Activated CD4-positive, alpha-beta memory T cell treated with anti-CD3 and anti-CD28 coated beads, Interleukin-2, amount 10 ng/mL, durations not matched to agents 7 days and 5 days (primary cell): ENCODE measurements around the gene SIX5. TPM values are rescaled to one million over a fixed set of nuclear protein-coding genes. Genes with fewer than 3 reads are reported as not detected.
"Not testable (repeated sequence)": the region's sequence is repeated elsewhere in the genome, so short reads cannot be mapped to it uniquely, and the experiment has no call there.

Source experiments
- CTCF ChIA-PET: fragments of 350-600 bp; sonication (Branson Sonifier 250); formaldehyde crosslinking; loops from one replicate; lab custom pipeline; 2021; ENCODE audit warnings: antibody characterized with exemption, inconsistent platforms; lab: Charles Lee
- POLR2A ChIA-PET: fragments of 350-600 bp; sonication (Branson Sonifier 250); formaldehyde crosslinking; loops from one replicate; lab custom pipeline; 2021; ENCODE audit warnings: antibody characterized with exemption; lab: Charles Lee
- DNase-seq: peaks from one replicate; pipeline ENCODE4 v3.0.0-alpha.2; 2020
- H3K27ac Mint-ChIP-seq: one replicate; pipeline ENCODE4 v1.8.0; 2021; ENCODE audit warnings: mild to moderate bottlenecking, mixed read lengths
- H3K27me3 Mint-ChIP-seq: one replicate; pipeline ENCODE4 v1.8.0; 2021; ENCODE audit warnings: mixed read lengths
- H3K36me3 Mint-ChIP-seq: one replicate; pipeline ENCODE4 v1.8.0; 2021; ENCODE audit warnings: low read depth, mixed read lengths
- H3K4me1 Mint-ChIP-seq: one replicate; pipeline ENCODE4 v1.8.0; 2021; ENCODE audit warnings: mixed read lengths
- H3K4me3 Mint-ChIP-seq: one replicate; pipeline ENCODE4 v1.8.0; 2021; ENCODE audit warnings: mild to moderate bottlenecking, mixed read lengths
- H3K9me3 Mint-ChIP-seq: one replicate; pipeline ENCODE4 v1.8.0; 2021; ENCODE audit warnings: mixed read lengths
- total RNA-seq, 2 experiments: library from RNA; stranded (reverse); gene quantifications; one replicate each; pipeline ENCODE4 v1.2.3, GENCODE V29; 2021

The SIX5 gene
- total RNA-seq, 2 experiments from 2014 or later: 1.6 to 1.7 TPM

DNA sequence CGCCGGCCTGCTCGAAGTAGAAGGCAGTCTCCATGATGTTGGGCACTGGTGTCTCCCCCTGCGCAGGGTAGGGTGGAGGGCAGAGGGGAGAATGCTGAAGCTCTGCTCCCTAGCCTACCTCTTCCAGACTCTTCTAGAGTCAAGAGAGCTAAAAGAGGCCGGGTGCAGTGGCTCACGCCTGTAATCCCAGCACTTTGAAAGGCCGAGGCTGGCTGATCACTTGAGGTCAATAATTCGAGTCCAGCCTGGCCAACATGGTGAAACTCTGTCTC, 35.8 kb upstream of the SIX5 start:
- H3K36me3 Mint-ChIP-seq: no peaks in the 10 kb centered on the region
- no peaks in the 10 kb centered on the region for H3K9me3 Mint-ChIP-seq
- H3K4me1 Mint-ChIP-seq: peaks cover 7% of the 10 kb centered on the region
- no peak for DNase-seq
- no peak overlapping the region for H3K27ac Mint-ChIP-seq
- peaks cover 17% of the 10 kb centered on the region for H3K27me3 Mint-ChIP-seq
- CTCF ChIA-PET: interaction anchor here (0.5 to 2.8 kb wide), 5 partner anchors 10 to 314 kb away, joined by 4 to 11 read pairs (median 5); partner anchors contain the start of gene SIX5
- POLR2A ChIA-PET: interaction anchor here (1.2 kb wide), 1 partner anchor 34 kb away, joined by 4 read pairs; no protein-coding TSS in a partner anchor
- H3K4me3 Mint-ChIP-seq: no peak overlapping the region

DNA sequence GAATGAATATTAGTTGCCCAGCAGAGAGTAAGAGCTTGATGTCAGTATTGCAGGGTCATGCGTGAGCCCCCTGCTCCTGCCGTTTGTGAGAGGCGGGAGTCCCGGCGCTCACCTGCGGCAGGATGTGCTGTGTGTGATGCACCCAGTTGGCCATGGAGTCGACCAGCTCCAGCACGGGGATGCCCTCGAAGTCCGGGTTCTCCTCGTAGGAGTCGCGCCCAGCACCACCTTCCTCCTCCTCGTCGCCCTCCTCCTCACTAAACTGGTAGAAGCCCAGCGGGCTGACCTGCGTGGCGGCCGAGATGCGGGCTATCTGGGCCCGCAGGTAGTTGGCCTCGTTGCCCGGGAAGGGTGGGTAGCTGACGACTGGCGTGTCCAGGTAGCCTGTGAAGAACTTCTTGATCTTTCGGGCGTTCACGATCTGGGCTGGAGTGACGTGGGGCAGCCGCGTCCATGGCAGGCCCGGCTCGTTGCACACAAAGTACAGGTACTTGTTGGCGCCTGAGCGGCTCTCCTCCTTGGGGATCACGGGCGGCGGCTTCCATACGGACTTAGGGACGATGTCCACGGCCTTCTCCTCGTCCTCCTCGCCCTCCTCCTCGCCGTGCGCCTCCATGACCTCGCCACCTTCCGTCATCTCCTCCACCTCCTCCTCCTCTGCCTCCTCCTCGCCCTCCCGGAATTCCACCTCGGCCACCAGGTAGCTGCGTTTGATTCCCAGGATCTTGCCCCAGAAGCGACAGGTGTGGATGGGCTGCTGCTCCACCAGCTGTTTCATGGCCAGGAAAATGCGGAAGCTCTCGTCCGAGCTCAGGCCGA, 35.3 kb upstream of the SIX5 start:
- peaks cover 17% of the 10 kb centered on the region for H3K27me3 Mint-ChIP-seq
- no peak for DNase-seq
- no peak overlapping the region for H3K27ac Mint-ChIP-seq
- H3K36me3 Mint-ChIP-seq: no peaks in the 10 kb centered on the region
- CTCF ChIA-PET: interaction anchor here (1.0 to 2.8 kb wide), 4 partner anchors 9 to 34 kb away, joined by 4 to 11 read pairs (median 7); partner anchors contain the start of gene SIX5
- POLR2A ChIA-PET: interaction anchor here (1.2 kb wide), 1 partner anchor 34 kb away, joined by 4 read pairs; no protein-coding TSS in a partner anchor
- H3K4me3 Mint-ChIP-seq: no peak overlapping the region
- no peaks in the 10 kb centered on the region for H3K9me3 Mint-ChIP-seq
- peaks cover 2% of the 10 kb centered on the region for H3K4me1 Mint-ChIP-seq

DNA sequence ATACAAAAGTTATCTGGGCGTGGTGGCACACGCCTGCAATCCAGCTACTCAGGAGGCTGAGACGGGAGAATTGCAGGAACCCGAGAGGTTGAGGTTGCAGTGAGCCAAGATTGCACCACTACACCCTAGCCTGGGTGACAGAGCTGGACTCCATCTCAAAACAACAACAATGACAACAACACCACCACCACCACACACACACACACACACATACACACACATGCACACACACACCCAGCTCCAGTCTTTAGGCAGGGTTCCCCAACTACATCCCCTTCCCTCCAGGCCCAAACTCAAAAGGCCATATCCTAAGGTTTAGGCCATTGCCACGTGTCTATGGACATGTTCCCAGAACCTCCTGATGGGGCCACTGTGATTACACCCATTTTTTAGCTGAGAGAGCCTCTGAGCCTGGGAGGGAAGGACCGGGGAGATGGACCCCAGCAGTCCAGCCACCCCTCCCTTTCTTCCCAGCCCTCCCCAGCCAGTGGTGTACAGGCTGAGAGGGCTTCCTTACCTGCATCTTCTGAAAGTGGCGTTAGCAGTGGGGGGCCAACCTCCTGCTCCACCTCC, 32.6 kb upstream of the SIX5 start:
- ChIA-PET POLR2A (interaction anchor here (0.8 to 1.0 kb wide), 2 partner anchors 9 to 84 kb away, joined by 3 read pairs; partner anchors contain the start of genes DMWD and IRF2BP1), CTCF (interaction anchor here (3.6 to 8.8 kb wide), 2 partner anchors 16 to 30 kb away, joined by 22 to 212 read pairs; partner anchors contain the start of gene SIX5)
- peaks cover 5% of the 10 kb centered on the region for H3K4me1 Mint-ChIP-seq
- peaks cover 32% of the 10 kb centered on the region for H3K27me3 Mint-ChIP-seq
- no peak overlapping the region for H3K27ac Mint-ChIP-seq
- H3K36me3 Mint-ChIP-seq: no peaks in the 10 kb centered on the region
- DNase-seq: no peak
- no peak overlapping the region for H3K4me3 Mint-ChIP-seq
- no peaks in the 10 kb centered on the region for H3K9me3 Mint-ChIP-seq

DNA sequence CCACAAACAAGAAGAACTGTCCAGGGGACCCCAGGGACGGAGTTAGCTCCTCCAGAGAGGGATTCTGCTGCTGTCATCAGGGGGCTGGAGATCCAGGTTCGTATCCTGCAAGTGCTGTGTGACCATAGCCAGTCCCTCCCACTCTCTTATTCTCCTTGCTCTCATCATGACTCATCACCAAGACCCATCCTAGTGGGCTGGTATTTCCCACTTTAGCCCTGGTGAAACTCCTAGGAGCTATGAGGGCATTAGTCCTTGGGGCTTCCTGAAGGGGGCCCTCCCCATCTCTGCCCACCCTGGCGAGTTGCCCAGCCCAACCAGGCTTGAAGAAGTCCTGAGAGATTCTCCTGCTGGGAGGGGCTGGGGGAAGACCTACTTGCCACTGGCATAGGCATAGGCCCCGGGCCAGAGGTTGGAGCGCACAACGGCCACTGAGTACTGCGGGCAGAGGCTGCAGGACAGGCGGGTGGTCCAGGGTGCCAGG, 31.1 kb upstream of the SIX5 start:
- ChIA-PET CTCF (interaction anchor here (0.5 to 8.8 kb wide), 12 partner anchors 9 to 279 kb away, joined by 3 to 212 read pairs (median 4); partner anchors contain the start of gene SIX5), POLR2A (interaction anchor here (0.9 to 2.2 kb wide), 2 partner anchors 14 to 30 kb away, joined by 3 to 21 read pairs; partner anchors contain the start of gene SIX5)
- peaks cover 5% of the 10 kb centered on the region for H3K4me1 Mint-ChIP-seq
- H3K27me3 Mint-ChIP-seq: peaks cover 39% of the 10 kb centered on the region
- no peaks in the 10 kb centered on the region for H3K36me3 Mint-ChIP-seq
- H3K4me3 Mint-ChIP-seq: no peak overlapping the region
- DNase-seq: no peak
- no peak overlapping the region for H3K27ac Mint-ChIP-seq
- no peaks in the 10 kb centered on the region for H3K9me3 Mint-ChIP-seq

DNA sequence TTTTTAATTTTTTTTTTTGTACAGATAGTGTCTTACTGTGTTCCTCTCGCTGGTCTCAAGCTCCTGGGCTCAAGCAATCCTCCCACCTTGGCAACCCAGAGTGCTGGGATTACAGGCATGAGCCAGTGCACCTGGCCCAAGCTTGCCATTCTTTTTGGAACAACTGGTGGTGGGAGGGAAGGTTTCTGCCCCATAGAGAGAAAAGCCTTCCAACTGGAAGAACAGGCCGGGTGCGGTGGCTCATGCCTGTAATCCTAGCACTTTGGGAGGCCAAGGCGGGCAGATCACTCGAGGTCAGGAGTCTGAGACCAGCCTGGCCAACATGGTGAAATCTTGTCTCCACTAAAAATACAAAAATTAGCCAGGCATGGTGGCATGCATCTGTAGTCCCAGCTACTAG, 30.5 kb upstream of the SIX5 start:
- DNase-seq, H3K9me3 Mint-ChIP-seq, H3K4me1 Mint-ChIP-seq, H3K4me3 Mint-ChIP-seq, H3K27ac Mint-ChIP-seq, H3K36me3 Mint-ChIP-seq: not testable (repeated sequence)
- POLR2A ChIA-PET: interaction anchor here (0.8 to 2.2 kb wide), 4 partner anchors 14 to 69 kb away, joined by 3 to 21 read pairs (median 3); partner anchors contain the start of genes FBXO46 and SIX5
- CTCF ChIA-PET: interaction anchor here (0.5 to 8.8 kb wide), 18 partner anchors 9 to 278 kb away, joined by 3 to 212 read pairs (median 4); partner anchors contain the start of genes FBXO46, MYPOP and SIX5
- H3K27me3 Mint-ChIP-seq: peaks cover 45% of the 10 kb centered on the region

DNA sequence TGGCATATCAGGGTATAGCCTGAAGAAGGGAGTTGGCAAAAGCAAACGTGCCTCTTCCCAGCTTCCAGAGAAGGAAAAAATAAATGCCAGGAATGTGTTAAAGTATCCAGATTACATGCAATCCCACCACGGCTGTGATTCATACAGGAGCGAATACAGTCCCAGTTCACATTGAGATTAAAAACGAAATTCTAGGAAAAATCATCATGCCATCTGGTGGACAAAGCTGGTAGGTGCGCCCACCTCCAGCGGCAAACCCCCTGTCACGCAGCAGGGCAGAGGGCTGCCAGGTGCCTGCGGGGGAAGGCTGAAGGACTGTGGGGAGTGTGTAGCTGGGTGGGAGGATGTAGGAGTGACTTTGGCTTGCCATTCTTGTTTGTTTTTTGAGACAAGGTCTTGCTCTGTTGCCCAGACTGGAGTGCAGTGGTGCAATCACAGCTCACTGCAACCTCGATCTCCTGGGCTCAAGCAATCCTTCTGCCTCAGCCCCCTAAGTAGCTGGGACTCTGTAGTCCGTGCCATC, 30.0 kb upstream of the SIX5 start:
- no peak overlapping the region for H3K4me3 Mint-ChIP-seq

DNA sequence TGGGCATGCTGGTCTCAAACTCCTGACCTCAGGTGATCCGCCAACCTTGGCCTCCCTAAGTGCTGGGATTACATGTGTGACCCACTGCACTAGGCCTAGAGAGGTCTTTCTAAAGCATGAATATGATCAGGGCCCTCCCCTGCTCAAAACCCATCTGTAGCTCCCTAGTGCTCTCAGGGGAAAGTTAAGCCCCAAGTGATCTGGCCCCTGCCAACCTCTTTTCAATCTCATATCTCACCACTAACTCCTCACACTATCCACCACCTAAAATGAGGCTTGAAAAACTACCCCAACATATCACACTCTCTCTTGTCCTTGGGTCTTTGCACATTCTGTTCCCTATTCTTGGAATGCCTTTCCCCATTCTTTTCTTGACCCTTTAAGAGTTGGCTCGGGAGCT, 25.6 kb upstream of the SIX5 start:
- no peak overlapping the region for H3K4me3 Mint-ChIP-seq
- POLR2A ChIA-PET: no interaction called here

More for the DNA sequence above, 30.0 kb upstream of the SIX5 start:
- Mint-ChIP-seq H3K9me3 (no peaks in the 10 kb centered on the region), H3K4me1 (peaks cover 8% of the 10 kb centered on the region), H3K36me3 (no peaks in the 10 kb centered on the region), H3K27ac (no peak overlapping the region), H3K27me3 (peaks cover 47% of the 10 kb centered on the region)
- ChIA-PET POLR2A (interaction anchor here (0.8 to 2.2 kb wide), 4 partner anchors 15 to 69 kb away, joined by 3 to 21 read pairs (median 3); partner anchors contain the start of genes FBXO46 and SIX5), CTCF (interaction anchor here (0.8 to 8.8 kb wide), 16 partner anchors 9 to 230 kb away, joined by 3 to 212 read pairs (median 4); partner anchors contain the start of genes FBXO46, MYPOP and SIX5)
- DNase-seq: peak; percentile 65

DNA sequence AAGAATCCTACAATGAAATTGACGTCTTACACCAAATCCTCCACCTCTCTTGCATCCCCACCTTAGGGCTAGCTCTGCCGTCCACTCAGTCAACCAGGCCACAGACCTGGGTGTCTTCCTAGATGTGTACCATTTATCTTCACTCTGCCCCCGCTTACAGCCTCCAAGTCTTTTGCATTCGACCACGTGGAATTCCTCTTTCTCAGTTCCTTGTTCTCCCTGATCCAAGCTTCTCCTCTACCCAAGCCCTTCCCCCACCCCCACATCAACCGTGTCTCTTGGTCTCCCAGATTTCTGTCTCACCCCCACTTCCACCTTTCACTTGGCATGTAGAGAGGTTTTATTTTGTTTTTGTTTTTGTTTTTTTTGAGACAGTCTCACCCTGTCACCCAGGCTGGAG, 24.8 kb upstream of the SIX5 start:
- Mint-ChIP-seq H3K4me1 (peaks cover 39% of the 10 kb centered on the region), H3K9me3 (no peaks in the 10 kb centered on the region), H3K36me3 (peaks cover 30% of the 10 kb centered on the region), H3K27ac (no peak overlapping the region), H3K27me3 (peaks cover 54% of the 10 kb centered on the region), H3K4me3 (no peak overlapping the region)
- POLR2A ChIA-PET: interaction anchor here (0.9 kb wide), 1 partner anchor 29 kb away, joined by 3 read pairs; no protein-coding TSS in a partner anchor
- CTCF ChIA-PET: interaction anchor here (3.7 kb wide), 1 partner anchor 15 kb away, joined by 16 read pairs; no protein-coding TSS in a partner anchor
- DNase-seq: no peak

More for the DNA sequence above, 25.6 kb upstream of the SIX5 start:
- Mint-ChIP-seq H3K27ac (no peak overlapping the region), H3K9me3 (no peaks in the 10 kb centered on the region), H3K4me1 (peaks cover 39% of the 10 kb centered on the region), H3K27me3 (peaks cover 52% of the 10 kb centered on the region), H3K36me3 (peaks cover 22% of the 10 kb centered on the region)
- CTCF ChIA-PET: interaction anchor here (1.4 to 8.8 kb wide), 2 partner anchors 10 to 23 kb away, joined by 5 to 212 read pairs; partner anchors contain the start of gene SIX5
- DNase-seq: no peak

DNA sequence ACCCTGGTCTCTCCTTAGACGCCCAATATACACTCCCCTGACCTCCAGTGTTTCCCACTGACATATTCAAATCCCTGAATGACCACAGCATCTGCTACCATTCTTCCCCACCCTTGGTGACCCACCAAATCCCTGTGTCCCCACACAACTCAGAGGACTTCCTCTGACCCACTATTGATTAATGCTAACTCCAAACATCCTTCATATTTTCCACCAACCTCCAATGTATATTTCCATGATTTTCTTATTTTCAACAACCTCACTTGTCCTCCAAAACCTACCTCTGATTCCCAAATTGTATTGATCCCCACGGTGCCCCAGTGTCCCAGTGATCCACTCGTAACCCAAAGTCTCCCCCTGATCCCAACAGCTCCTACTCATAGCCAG, 24.1 kb upstream of the SIX5 start:
- H3K9me3 Mint-ChIP-seq: no peaks in the 10 kb centered on the region
- peaks cover 37% of the 10 kb centered on the region for H3K36me3 Mint-ChIP-seq
- H3K4me3 Mint-ChIP-seq: peak overlapping the region; percentile 71
- no peak for DNase-seq
- peak overlapping the region; percentile 53 for H3K27ac Mint-ChIP-seq
- ChIA-PET POLR2A (interaction anchor here (0.9 to 3.4 kb wide), 5 partner anchors 9 to 70 kb away, joined by 3 to 32 read pairs (median 3); partner anchors contain the start of gene SIX5), CTCF (interaction anchor here (0.7 to 3.7 kb wide), 5 partner anchors 12 to 62 kb away, joined by 3 to 36 read pairs (median 14); partner anchors contain the start of genes FBXO46 and SIX5)
- peaks cover 37% of the 10 kb centered on the region for H3K4me1 Mint-ChIP-seq
- peaks cover 53% of the 10 kb centered on the region for H3K27me3 Mint-ChIP-seq

DNA sequence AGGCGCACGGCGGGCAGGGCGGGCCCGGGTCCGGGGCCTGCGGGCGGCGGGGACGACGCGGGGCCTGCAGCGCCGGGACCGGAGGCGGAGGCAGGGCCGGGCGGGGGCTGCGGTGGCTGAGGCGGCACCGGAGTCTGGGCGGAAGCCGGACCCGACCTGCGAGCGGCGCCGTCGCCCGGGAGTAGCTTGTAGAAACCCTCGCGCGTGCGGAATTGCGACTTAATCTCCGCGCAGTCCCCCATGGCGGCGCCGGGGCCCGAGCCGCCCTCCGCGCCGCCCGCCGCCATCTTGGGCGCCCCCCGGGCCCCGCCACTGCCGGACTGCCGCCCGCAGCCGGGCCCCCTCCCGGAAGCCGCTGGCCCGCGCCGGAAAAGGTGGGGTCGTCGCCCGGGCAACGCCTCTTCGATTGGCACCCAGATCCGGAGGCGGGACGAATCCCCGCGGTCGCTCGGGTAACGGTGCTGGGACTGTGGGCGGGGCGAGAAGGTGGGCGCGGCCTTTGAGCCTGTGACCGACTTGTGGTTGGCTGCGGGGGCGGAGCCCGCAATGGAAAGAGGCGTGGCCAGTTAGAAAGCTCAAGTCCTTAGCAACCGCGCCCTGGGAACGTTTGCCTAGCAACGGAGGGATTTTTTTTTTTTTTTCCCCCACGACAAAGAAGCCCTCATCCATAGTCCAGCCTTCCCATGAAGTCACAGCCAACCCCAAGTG, 23.6 kb upstream of the SIX5 start, which contains the start of gene DMWD:
Gene DMWD, minus strand, starts transcription at position 376 of the 708 bp plus-strand sequence. Its CDS starts 89 bp downstream, at position 287.
- Mint-ChIP-seq H3K27ac (peak within 1 kb of the TSS; percentile 78), H3K4me3 (peak within 1 kb of the TSS; percentile 96)

DNA sequence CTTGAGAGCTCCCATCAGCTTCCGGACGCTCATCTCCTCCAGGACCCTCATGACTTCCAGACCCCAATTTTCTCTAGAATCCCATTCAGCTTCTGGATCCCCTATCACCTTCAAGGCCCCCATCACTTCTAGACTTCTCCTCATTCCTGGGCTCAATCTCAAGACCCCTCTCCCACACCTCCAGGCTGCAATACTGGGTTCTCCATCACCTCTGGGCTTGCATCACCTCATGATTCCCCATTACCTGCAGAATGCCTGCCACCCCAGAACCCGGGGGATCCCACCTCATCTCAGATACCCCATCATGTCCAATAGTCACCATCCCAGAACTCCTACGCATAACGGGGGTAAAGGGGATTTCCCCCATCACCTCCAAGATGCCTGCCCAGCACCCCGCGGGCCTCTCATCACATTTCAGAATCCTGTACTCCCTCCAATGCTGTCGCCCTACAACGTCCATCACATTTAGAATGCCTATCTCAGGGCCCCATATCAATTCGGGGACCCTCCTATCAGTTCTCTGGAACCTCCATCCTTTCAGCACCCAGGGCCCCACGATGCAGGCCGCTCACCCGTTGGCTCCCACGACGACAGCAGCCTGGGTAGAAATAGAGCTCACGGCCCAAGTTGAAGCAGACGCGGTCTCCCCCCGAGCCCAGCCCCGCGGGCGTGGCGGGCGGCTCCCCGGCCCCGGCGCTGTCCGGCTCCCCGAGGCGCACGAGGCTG, 22.9 kb upstream of the SIX5 start:
- H3K27me3 Mint-ChIP-seq: peaks cover 50% of the 10 kb centered on the region
- H3K4me3 Mint-ChIP-seq: peak overlapping the region; percentile 96
- H3K4me1 Mint-ChIP-seq: peaks cover 37% of the 10 kb centered on the region
- ChIA-PET POLR2A (interaction anchor here (0.7 to 3.4 kb wide), 3 partner anchors 22 to 71 kb away, joined by 3 to 32 read pairs (median 5); partner anchors contain the start of gene SIX5), CTCF (interaction anchor here (1.8 to 3.7 kb wide), 3 partner anchors 13 to 25 kb away, joined by 14 to 36 read pairs (median 16); partner anchors contain the start of gene SIX5)
- peak; percentile 32 for DNase-seq
- H3K36me3 Mint-ChIP-seq: peaks cover 49% of the 10 kb centered on the region
- peak overlapping the region; percentile 78 for H3K27ac Mint-ChIP-seq
- no peaks in the 10 kb centered on the region for H3K9me3 Mint-ChIP-seq

More for the DNA sequence above, 23.6 kb upstream of the SIX5 start, which contains the start of gene DMWD:
- Mint-ChIP-seq H3K36me3 (peaks cover 42% of the 10 kb centered on the region), H3K4me1 (peaks cover 37% of the 10 kb centered on the region), H3K27me3 (peaks cover 53% of the 10 kb centered on the region), H3K9me3 (no peaks in the 10 kb centered on the region)
- CTCF ChIA-PET: interaction anchor here (0.6 to 3.7 kb wide), 6 partner anchors 12 to 62 kb away, joined by 3 to 36 read pairs (median 9); partner anchors contain the start of genes FBXO46 and SIX5
- POLR2A ChIA-PET: interaction anchor here (0.7 to 3.4 kb wide), 6 partner anchors 10 to 71 kb away, joined by 3 to 32 read pairs (median 3); partner anchors contain the start of gene SIX5
- peak; percentile 100 for DNase-seq
